DND-41 (cell line): ENCODE data around the gene NCAPH2.

Source experiments
- EZH2 ChIP-seq: IDR thresholded peaks from 3 replicates; pipeline ENCODE4 v1.6.1; 2012; ENCODE audit warnings: borderline replicate concordance, low read depth, mild to moderate bottlenecking, moderate library complexity, low read length, inconsistent platforms; ENCODE audit not compliant: severe bottlenecking
- TF ChIP-seq, protein P1 (sequence below): IDR thresholded peaks from 2 replicates; pipeline ENCODE4 v1.5.1; 2012; ENCODE audit warnings: borderline replicate concordance, low read length, moderate library complexity, mild to moderate bottlenecking; ENCODE audit not compliant: poor library complexity, severe bottlenecking; ENCODE audit errors: extremely low read depth

DNA sequence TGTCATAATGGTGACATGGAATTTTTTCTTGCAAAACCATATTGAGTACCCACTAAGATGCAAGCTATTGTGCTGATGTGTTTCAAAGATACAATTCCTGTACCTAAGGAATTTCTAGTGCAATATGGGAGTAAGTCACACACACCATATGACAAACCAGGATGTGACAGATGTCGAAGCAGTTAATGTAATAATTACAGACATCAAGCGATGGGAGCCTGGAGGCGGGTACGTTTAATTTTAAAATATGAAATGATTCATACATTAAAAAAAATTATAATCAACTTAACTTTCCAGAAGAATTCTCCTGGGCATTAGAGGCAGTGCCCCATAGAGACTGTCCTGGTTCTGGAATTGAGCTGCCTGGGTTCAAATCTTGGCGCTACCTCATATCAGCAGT is 48.7 kb downstream of the NCAPH2 start:
- TF ChIP-seq, protein P1, sequence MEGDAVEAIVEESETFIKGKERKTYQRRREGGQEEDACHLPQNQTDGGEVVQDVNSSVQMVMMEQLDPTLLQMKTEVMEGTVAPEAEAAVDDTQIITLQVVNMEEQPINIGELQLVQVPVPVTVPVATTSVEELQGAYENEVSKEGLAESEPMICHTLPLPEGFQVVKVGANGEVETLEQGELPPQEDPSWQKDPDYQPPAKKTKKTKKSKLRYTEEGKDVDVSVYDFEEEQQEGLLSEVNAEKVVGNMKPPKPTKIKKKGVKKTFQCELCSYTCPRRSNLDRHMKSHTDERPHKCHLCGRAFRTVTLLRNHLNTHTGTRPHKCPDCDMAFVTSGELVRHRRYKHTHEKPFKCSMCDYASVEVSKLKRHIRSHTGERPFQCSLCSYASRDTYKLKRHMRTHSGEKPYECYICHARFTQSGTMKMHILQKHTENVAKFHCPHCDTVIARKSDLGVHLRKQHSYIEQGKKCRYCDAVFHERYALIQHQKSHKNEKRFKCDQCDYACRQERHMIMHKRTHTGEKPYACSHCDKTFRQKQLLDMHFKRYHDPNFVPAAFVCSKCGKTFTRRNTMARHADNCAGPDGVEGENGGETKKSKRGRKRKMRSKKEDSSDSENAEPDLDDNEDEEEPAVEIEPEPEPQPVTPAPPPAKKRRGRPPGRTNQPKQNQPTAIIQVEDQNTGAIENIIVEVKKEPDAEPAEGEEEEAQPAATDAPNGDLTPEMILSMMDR, result no peak
- no peak for TF ChIP-seq EZH2
